Loucy (cell line): ENCODE measurements around the gene GREB1.

Experiments used
- H2AFZ ChIP-seq: fragments of 200-600 bp; sonication (generic); 2 replicates; pipeline ENCODE4 v1.6.0; 2016; ENCODE audit warnings: antibody characterized with exemption, mild to moderate bottlenecking, low read length, moderate library complexity
- H3F3A ChIP-seq: fragments of 200-600 bp; 2 replicates; pipeline ENCODE4 v1.6.0; 2016; ENCODE audit warnings: antibody characterized with exemption, low read depth, mild to moderate bottlenecking
- H3K27me3 ChIP-seq: fragments of 200-600 bp; sonication (generic); 2 replicates; pipeline ENCODE4 v1.6.1; 2014; ENCODE audit warnings: low read length, mild to moderate bottlenecking; ENCODE audit not compliant: insufficient read depth, poor library complexity, severe bottlenecking
- H3K36me3 ChIP-seq: fragments of 200-600 bp; sonication (generic); 2 replicates; pipeline ENCODE4 v1.6.1; 2016; ENCODE audit warnings: low read length; ENCODE audit not compliant: insufficient read depth
- H3K4me1 ChIP-seq: fragments of 200-600 bp; sonication (generic); 2 replicates; pipeline ENCODE4 v1.5.1; 2014; ENCODE audit warnings: low read length, mild to moderate bottlenecking; ENCODE audit not compliant: insufficient read depth, poor library complexity, severe bottlenecking
- H3K4me2 ChIP-seq: fragments of 200-600 bp; sonication (generic); 2 replicates; pipeline ENCODE4 v1.6.0; 2014; ENCODE audit warnings: antibody characterized with exemption, low read length, low read depth, mild to moderate bottlenecking; ENCODE audit not compliant: poor library complexity, severe bottlenecking
- H3K4me3 ChIP-seq: fragments of 200-600 bp; sonication (generic); 2 replicates; pipeline ENCODE4 v1.5.1; 2014; ENCODE audit warnings: low read length, mild to moderate bottlenecking, mixed read lengths; ENCODE audit not compliant: poor library complexity, severe bottlenecking
- H3K79me2 ChIP-seq: fragments of 200-600 bp; sonication (generic); 2 replicates; pipeline ENCODE4 v1.6.1; 2014; ENCODE audit warnings: low read length; ENCODE audit not compliant: insufficient read depth
- H3K9ac ChIP-seq: fragments of 200-600 bp; sonication (generic); 2 replicates; pipeline ENCODE4 v1.6.0; 2014; ENCODE audit warnings: mild to moderate bottlenecking, low read depth, low read length, moderate library complexity; ENCODE audit not compliant: poor library complexity, severe bottlenecking
- H3K9me2 ChIP-seq: fragments of 200-600 bp; sonication (generic); replicated peaks from 2 replicates; pipeline ENCODE4 v1.6.1; 2016; ENCODE audit warnings: low read depth, low read length, mixed read lengths
- H3K9me3 ChIP-seq: fragments of 200-600 bp; sonication (generic); 2 replicates; pipeline ENCODE4 v1.6.1; 2014; ENCODE audit warnings: mild to moderate bottlenecking, antibody characterized with exemption, low read length, low read depth; ENCODE audit not compliant: insufficient read depth
- H4K20me1 ChIP-seq: fragments of 200-600 bp; sonication (generic); 2 replicates; pipeline ENCODE4 v1.6.0; 2014; ENCODE audit warnings: antibody characterized with exemption, low read length, mild to moderate bottlenecking; ENCODE audit not compliant: insufficient read depth, poor library complexity, severe bottlenecking
- CTCF ChIP-seq: fragments of 200-600 bp; sonication (generic); conservative IDR thresholded peaks from 2 replicates; pipeline ENCODE4 v1.5.1; 2014; ENCODE audit warnings: mild to moderate bottlenecking, antibody characterized with exemption, low read length
- EZH2phosphoT487 ChIP-seq: fragments of 200-600 bp; IDR thresholded peaks from 2 replicates; pipeline ENCODE4 v1.6.1; 2018; ENCODE audit warnings: antibody characterized with exemption, mild to moderate bottlenecking, moderate library complexity, borderline replicate concordance

Gene GREB1

GRCh38 chr2:11665028-11665427 is 131.2 kb downstream of the GREB1 start:
- H3K9me3 ChIP-seq: peaks cover 7% of the 10 kb centered on the region; the same call in 1 of the 2 replicates
- no peak overlapping the region for H2AFZ ChIP-seq
- H3K36me3 ChIP-seq: no peaks in the 10 kb centered on the region
- TF ChIP-seq CTCF (no peak), EZH2phosphoT487 (no peak)
- H3K9ac ChIP-seq: no peak overlapping the region
- peaks cover 10% of the 10 kb centered on the region for H3K4me1 ChIP-seq
- H3F3A ChIP-seq: no peaks in the 10 kb centered on the region
- no peaks in the 10 kb centered on the region for H4K20me1 ChIP-seq
- H3K4me2 ChIP-seq: no peak overlapping the region
- H3K9me2 ChIP-seq: no peaks in the 10 kb centered on the region
- H3K4me3 ChIP-seq: no peak overlapping the region
- no peaks in the 10 kb centered on the region for H3K79me2 ChIP-seq
- no peaks in the 10 kb centered on the region for H3K27me3 ChIP-seq

- H3K4me1 ChIP-seq: peaks cover 10% of the 10 kb centered on the region
- H3K36me3 ChIP-seq: no peaks in the 10 kb centered on the region
- no peaks in the 10 kb centered on the region for H3F3A ChIP-seq
- H3K79me2 ChIP-seq: no peaks in the 10 kb centered on the region
- no peak overlapping the region for H2AFZ ChIP-seq
- TF ChIP-seq EZH2phosphoT487 (no peak), CTCF (no peak)
- no peak overlapping the region for H3K4me2 ChIP-seq
- no peak overlapping the region for H3K4me3 ChIP-seq
- H4K20me1 ChIP-seq: no peaks in the 10 kb centered on the region
- H3K9me2 ChIP-seq: no peaks in the 10 kb centered on the region
- no peak overlapping the region for H3K9ac ChIP-seq
- H3K27me3 ChIP-seq: no peaks in the 10 kb centered on the region
- peaks cover 7% of the 10 kb centered on the region; the same call in 1 of the 2 replicates for H3K9me3 ChIP-seq
Observed at GRCh38 chr2:11665510-11666362, 131.9 kb downstream of the GREB1 start.

- Histone ChIP-seq H3K79me2 (no peaks in the 10 kb centered on the region), H3K36me3 (no peaks in the 10 kb centered on the region), H3K4me3 (no peak overlapping the region), H3K27me3 (no peaks in the 10 kb centered on the region), H2AFZ (no peak overlapping the region), H3K4me1 (peaks cover under 1% of the 10 kb centered on the region), H3K4me2 (no peak overlapping the region), H3F3A (no peaks in the 10 kb centered on the region), H4K20me1 (no peaks in the 10 kb centered on the region), H3K9me2 (no peaks in the 10 kb centered on the region), H3K9me3 (peaks cover 7% of the 10 kb centered on the region; the same call in 1 of the 2 replicates), H3K9ac (no peak overlapping the region)
- TF ChIP-seq EZH2phosphoT487 (no peak), CTCF (no peak)
Observed at GRCh38 chr2:11667194-11667593, 133.3 kb downstream of the GREB1 start.
